ENCODE data around the gene BEND5. TPM values are rescaled to one million over a fixed set of nuclear protein-coding genes. Genes with fewer than 3 reads are reported as not detected.

BEND5 gene
- total RNA-seq, 5 donors from 2014 or later (not counting 1 experiment from before 2014, with no cell fraction given) = 3.3 to 7.9 (median 5.6) TPM

- no peak overlapping the region for H3K4me3 Mint-ChIP-seq
- ChIA-PET CTCF (no interaction called here), POLR2A (no interaction called here)
- WGBS (ENCODE audit: insufficient coverage) = no CpG with 5 or more reads among the region's 1 CpG
- no peak overlapping the region for H3K27ac Mint-ChIP-seq
- DNase-seq = no peak
- ATAC-seq (replicated peaks in 1 of 4) = no peak
- no peak overlapping the region for H3K27ac ChIP-seq (ENCODE audit: low read length)
- no peaks in the 10 kb centered on the region for H3K9me3 Mint-ChIP-seq
- peaks cover 0 to 2% of the 10 kb centered on the region in 2 experiments for H3K27me3 ChIP-seq (replicated peaks in 1 of 2; ENCODE audit: control insufficient read depth in 2 of 2, extremely low read depth in 1 of 2, insufficient read depth in 2 of 2, low read length in 1 of 2)
- H3K4me1 Mint-ChIP-seq = no peaks in the 10 kb centered on the region
- no peak overlapping the region for H3K4me3 ChIP-seq (ENCODE audit: control insufficient read depth in 1 of 2, extremely low read depth in 1 of 2, low read length in 1 of 2)
- no peaks in the 10 kb centered on the region for H3K4me1 ChIP-seq (ENCODE audit: control insufficient read depth in 1 of 2, extremely low read depth in 1 of 2, insufficient read depth in 2 of 2, low read length in 2 of 2)
- H3K36me3 ChIP-seq (ENCODE audit: control insufficient read depth in 2 of 2, extremely low read depth in 1 of 2, insufficient read depth in 1 of 2, low read length in 1 of 2) = no peaks in the 10 kb centered on the region
- H3K36me3 Mint-ChIP-seq = no peaks in the 10 kb centered on the region
- peaks cover 0 to 15% of the 10 kb centered on the region in 2 donors for H3K27me3 Mint-ChIP-seq
- no peaks in the 10 kb centered on the region for H3K9me3 ChIP-seq
Observed at GRCh38 chr1:48785869-48786268, 9.2 kb upstream of the BEND5 start.

- Histone ChIP-seq H3K27me3 (replicated peaks in 1 of 2; ENCODE audit: control insufficient read depth in 2 of 2, extremely low read depth in 1 of 2, insufficient read depth in 2 of 2, low read length in 1 of 2) (peaks cover 0 to 2% of the 10 kb centered on the region in 2 experiments), H3K36me3 (ENCODE audit: control insufficient read depth in 2 of 2, extremely low read depth in 1 of 2, insufficient read depth in 1 of 2, low read length in 1 of 2) (no peaks in the 10 kb centered on the region), H3K4me3 (ENCODE audit: control insufficient read depth in 1 of 2, extremely low read depth in 1 of 2, low read length in 1 of 2) (no peak overlapping the region), H3K27ac (ENCODE audit: low read length) (no peak overlapping the region), H3K4me1 (ENCODE audit: control insufficient read depth in 1 of 2, extremely low read depth in 1 of 2, insufficient read depth in 2 of 2, low read length in 2 of 2) (no peaks in the 10 kb centered on the region), H3K9me3 (no peaks in the 10 kb centered on the region)
- Mint-ChIP-seq H3K36me3 (no peaks in the 10 kb centered on the region), H3K27me3 (peaks cover 0 to 12% of the 10 kb centered on the region in 2 donors), H3K27ac (no peak overlapping the region), H3K4me1 (no peaks in the 10 kb centered on the region), H3K9me3 (no peaks in the 10 kb centered on the region), H3K4me3 (no peak overlapping the region)
- ChIA-PET CTCF (no interaction called here), POLR2A (no interaction called here)
- no peak for ATAC-seq (replicated peaks in 1 of 4)
- no peak for DNase-seq
- no CpG with 5 or more reads among the region's 2 CpGs for WGBS (ENCODE audit: insufficient coverage)
Observed at GRCh38 chr1:48784301-48784700, 7.6 kb upstream of the BEND5 start.

GRCh38 chr1:48777219-48777895 lies 666 bp upstream of the BEND5 start:
- Histone ChIP-seq H3K36me3 (ENCODE audit: control insufficient read depth in 2 of 2, extremely low read depth in 1 of 2, insufficient read depth in 1 of 2, low read length in 1 of 2) (no peaks in the 10 kb centered on the region), H3K9me3 (no peaks in the 10 kb centered on the region), H3K4me3 (ENCODE audit: control insufficient read depth in 1 of 2, extremely low read depth in 1 of 2, low read length in 1 of 2) (peak overlapping the region; percentile 52 to 78), H3K27me3 (replicated peaks in 1 of 2; ENCODE audit: control insufficient read depth in 2 of 2, extremely low read depth in 1 of 2, insufficient read depth in 2 of 2, low read length in 1 of 2) (peaks cover 0 to 13% of the 10 kb centered on the region in 2 experiments), H3K27ac (ENCODE audit: low read length) (no peak overlapping the region), H3K4me1 (ENCODE audit: control insufficient read depth in 1 of 2, extremely low read depth in 1 of 2, insufficient read depth in 2 of 2, low read length in 2 of 2) (peaks cover 4 to 11% of the 10 kb centered on the region in 2 experiments)
- ATAC-seq (replicated peaks in 1 of 4) (peak in 2 of 4 experiments; percentile 1 to 9), DNase-seq (peak in 1 of 35 experiments; percentile 0)
- Mint-ChIP-seq H3K27ac (peak overlapping the region; percentile 79 to 91), H3K4me3 (peak overlapping the region; percentile 86 to 88 (median 88)), H3K27me3 (peaks cover 0 to 19% of the 10 kb centered on the region in 2 donors), H3K36me3 (no peaks in the 10 kb centered on the region), H3K9me3 (no peaks in the 10 kb centered on the region), H3K4me1 (peaks cover 33 to 52% (median 41%) of the 10 kb centered on the region in 3 donors)
- CTCF ChIA-PET = no interaction called here
- POLR2A ChIA-PET = no interaction called here
- 4% methylated on average over 5 of the region's 17 CpGs for WGBS (ENCODE audit: insufficient coverage)

GRCh38 chr1:48775831-48776392 lies 779 bp downstream of the BEND5 start:
- no peaks in the 10 kb centered on the region for H3K9me3 ChIP-seq
- H3K4me3 Mint-ChIP-seq = peak overlapping the region; percentile 85 to 88 (median 86)
- H3K27me3 ChIP-seq (replicated peaks in 1 of 2; ENCODE audit: control insufficient read depth in 2 of 2, extremely low read depth in 1 of 2, insufficient read depth in 2 of 2, low read length in 1 of 2) = peaks cover 0 to 10% of the 10 kb centered on the region in 2 experiments
- ATAC-seq (replicated peaks in 1 of 4) (no peak), DNase-seq (no peak)
- peaks cover 33 to 61% (median 47%) of the 10 kb centered on the region in 3 donors for H3K4me1 Mint-ChIP-seq
- POLR2A ChIA-PET = no interaction called here
- H3K27ac ChIP-seq (ENCODE audit: low read length) = no peak overlapping the region
- 10% methylated on average over 6 of the region's 7 CpGs for WGBS (ENCODE audit: insufficient coverage)
- CTCF ChIA-PET = no interaction called here
- peaks cover 4 to 11% of the 10 kb centered on the region in 2 experiments for H3K4me1 ChIP-seq (ENCODE audit: control insufficient read depth in 1 of 2, extremely low read depth in 1 of 2, insufficient read depth in 2 of 2, low read length in 2 of 2)
- H3K9me3 Mint-ChIP-seq = no peaks in the 10 kb centered on the region
- peak overlapping the region; percentile 80 to 89 for H3K27ac Mint-ChIP-seq
- H3K36me3 ChIP-seq (ENCODE audit: control insufficient read depth in 2 of 2, extremely low read depth in 1 of 2, insufficient read depth in 1 of 2, low read length in 1 of 2) = no peaks in the 10 kb centered on the region
- H3K36me3 Mint-ChIP-seq = peaks cover 4% of the 10 kb centered on the region
- H3K4me3 ChIP-seq (ENCODE audit: control insufficient read depth in 1 of 2, extremely low read depth in 1 of 2, low read length in 1 of 2) = peak overlapping the region; percentile 52 to 69
- H3K27me3 Mint-ChIP-seq = peaks cover 0 to 19% of the 10 kb centered on the region in 2 donors

GRCh38 chr1:48773133-48773532 lies 3.6 kb downstream of the BEND5 start:
- Histone ChIP-seq H3K27me3 (replicated peaks in 1 of 2; ENCODE audit: control insufficient read depth in 2 of 2, extremely low read depth in 1 of 2, insufficient read depth in 2 of 2, low read length in 1 of 2) (peaks cover 0 to 10% of the 10 kb centered on the region in 2 experiments), H3K4me1 (ENCODE audit: control insufficient read depth in 1 of 2, extremely low read depth in 1 of 2, insufficient read depth in 2 of 2, low read length in 2 of 2) (peaks cover 4 to 11% of the 10 kb centered on the region in 2 experiments), H3K27ac (ENCODE audit: low read length) (no peak overlapping the region), H3K4me3 (ENCODE audit: control insufficient read depth in 1 of 2, extremely low read depth in 1 of 2, low read length in 1 of 2) (no peak overlapping the region), H3K9me3 (no peaks in the 10 kb centered on the region), H3K36me3 (ENCODE audit: control insufficient read depth in 2 of 2, extremely low read depth in 1 of 2, insufficient read depth in 1 of 2, low read length in 1 of 2) (no peaks in the 10 kb centered on the region)
- DNase-seq = no peak
- no peak overlapping the region for H3K27ac Mint-ChIP-seq
- ChIA-PET CTCF (no interaction called here), POLR2A (no interaction called here)
- no peak overlapping the region for H3K4me3 Mint-ChIP-seq
- H3K36me3 Mint-ChIP-seq = peaks cover 4% of the 10 kb centered on the region
- ATAC-seq (replicated peaks in 1 of 4) = no peak
- peaks cover 0 to 18% of the 10 kb centered on the region in 2 donors for H3K27me3 Mint-ChIP-seq
- WGBS (ENCODE audit: insufficient coverage) = no CpG with 5 or more reads among the region's 1 CpG
- H3K4me1 Mint-ChIP-seq = peaks cover 48 to 78% (median 66%) of the 10 kb centered on the region in 3 donors
- H3K9me3 Mint-ChIP-seq = no peaks in the 10 kb centered on the region

GRCh38 chr1:48772211-48772610 lies 4.5 kb downstream of the BEND5 start:
- no peaks in the 10 kb centered on the region for H3K9me3 Mint-ChIP-seq
- H3K4me1 Mint-ChIP-seq = peaks cover 49 to 79% (median 67%) of the 10 kb centered on the region in 3 donors
- no peaks in the 10 kb centered on the region for H3K36me3 ChIP-seq (ENCODE audit: control insufficient read depth in 2 of 2, extremely low read depth in 1 of 2, insufficient read depth in 1 of 2, low read length in 1 of 2)
- H3K27ac Mint-ChIP-seq = no peak overlapping the region
- peaks cover 2 to 4% of the 10 kb centered on the region in 2 experiments for H3K4me1 ChIP-seq (ENCODE audit: control insufficient read depth in 1 of 2, extremely low read depth in 1 of 2, insufficient read depth in 2 of 2, low read length in 2 of 2)
- ChIA-PET CTCF (no interaction called here), POLR2A (no interaction called here)
- no peak overlapping the region for H3K4me3 Mint-ChIP-seq
- H3K4me3 ChIP-seq (ENCODE audit: control insufficient read depth in 1 of 2, extremely low read depth in 1 of 2, low read length in 1 of 2) = no peak overlapping the region
- H3K27me3 Mint-ChIP-seq = peaks cover 0 to 10% of the 10 kb centered on the region in 2 donors
- H3K36me3 Mint-ChIP-seq = peaks cover 4% of the 10 kb centered on the region
- no peak overlapping the region for H3K27ac ChIP-seq (ENCODE audit: low read length)
- no CpG with 5 or more reads among the region's 2 CpGs for WGBS (ENCODE audit: insufficient coverage)
- DNase-seq (no peak), ATAC-seq (replicated peaks in 1 of 4) (no peak)
- no peaks in the 10 kb centered on the region for H3K9me3 ChIP-seq
- H3K27me3 ChIP-seq (replicated peaks in 1 of 2; ENCODE audit: control insufficient read depth in 2 of 2, extremely low read depth in 1 of 2, insufficient read depth in 2 of 2, low read length in 1 of 2) = peaks cover 0 to 4% of the 10 kb centered on the region in 2 experiments
